HepG2 (cell line): ENCODE data around the gene ARVCF. TPM values are rescaled to one million over a fixed set of nuclear protein-coding genes. Genes with fewer than 3 reads are reported as not detected.

Experiments used
- ATF1 ChIP-seq: IDR thresholded peaks from 2 replicates; pipeline ENCODE4 v1.6.1; 2016; ENCODE audit warnings: mild to moderate bottlenecking, control low read depth
- GABPB1 ChIP-seq: IDR thresholded peaks from 2 replicates; pipeline ENCODE4 v1.6.1; 2016; ENCODE audit warnings: mild to moderate bottlenecking, missing genetic modification reagents, moderate library complexity, missing compliant biosample characterization
- GATAD1 ChIP-seq: IDR thresholded peaks from 2 replicates; pipeline ENCODE4 v1.6.1; 2016; ENCODE audit warnings: missing genetic modification reagents, missing compliant biosample characterization
- KAT7 ChIP-seq: IDR thresholded peaks from 2 replicates; pipeline ENCODE4 v1.6.1; 2018; ENCODE audit warnings: borderline replicate concordance, missing compliant biosample characterization
- MIER3 ChIP-seq: IDR thresholded peaks from 2 replicates; pipeline ENCODE4 v1.6.1; 2016; ENCODE audit warnings: missing compliant biosample characterization, borderline replicate concordance
- NAIF1 ChIP-seq: sonication (generic); formaldehyde crosslinking; IDR thresholded peaks from 2 replicates; pipeline ENCODE4 v1.5.0; 2020; ENCODE audit warnings: mild to moderate bottlenecking, missing genetic modification reagents, borderline replicate concordance
- NFKB2 ChIP-seq: sonication (generic); formaldehyde crosslinking; IDR thresholded peaks from 2 replicates; pipeline ENCODE4 v1.4.0; 2020; ENCODE audit warnings: missing genetic modification reagents, borderline replicate concordance
- NR2F6 ChIP-seq, 2 experiments: IDR thresholded peaks; 2 replicates each; pipeline ENCODE4 v1.6.1; 2016; ENCODE audit warnings: antibody characterized with exemption in 1 of 2, mild to moderate bottlenecking in 1 of 2
- SATB2 ChIP-seq: sonication (generic); formaldehyde crosslinking; IDR thresholded peaks from 2 replicates; pipeline ENCODE4 v1.5.0; 2020; ENCODE audit warnings: missing genetic modification reagents
- SIX4 ChIP-seq: sonication (generic); formaldehyde crosslinking; IDR thresholded peaks from 2 replicates; pipeline ENCODE4 v1.4.0; 2020; ENCODE audit warnings: missing genetic modification reagents
- SNAPC2 ChIP-seq: sonication (generic); formaldehyde crosslinking; IDR thresholded peaks from 2 replicates; pipeline ENCODE4 v1.8.1; 2022; ENCODE audit warnings: mild to moderate bottlenecking, missing genetic modification reagents
- SP140L ChIP-seq: sonication (generic); formaldehyde crosslinking; IDR thresholded peaks from 2 replicates; pipeline ENCODE4 v1.4.0; 2020; ENCODE audit warnings: missing genetic modification reagents, borderline replicate concordance
- U2AF2 ChIP-seq: fragments of 200-400 bp; formaldehyde crosslinking; IDR thresholded peaks from 2 replicates; pipeline ENCODE4 v1.6.1; 2017; ENCODE audit warnings: low read depth, mild to moderate bottlenecking, low read length
- ZBTB46 ChIP-seq: sonication (generic); formaldehyde crosslinking; IDR thresholded peaks from 2 replicates; pipeline ENCODE4 v1.4.0; 2020; ENCODE audit warnings: mild to moderate bottlenecking, missing genetic modification reagents, borderline replicate concordance
- ZC3H13 ChIP-seq: sonication (generic); formaldehyde crosslinking; IDR thresholded peaks from 2 replicates; pipeline ENCODE4 v1.8.1; 2023; ENCODE audit warnings: mild to moderate bottlenecking, missing genetic modification reagents, moderate library complexity
- ZMAT3 ChIP-seq: sonication (generic); formaldehyde crosslinking; conservative IDR thresholded peaks from 2 replicates; pipeline ENCODE4 v1.7.0; 2021; ENCODE audit warnings: missing genetic modification reagents
- ZMYM3 ChIP-seq: sonication (generic); formaldehyde crosslinking; IDR thresholded peaks from 2 replicates; pipeline ENCODE4 v1.5.1; 2020; ENCODE audit warnings: mild to moderate bottlenecking, missing genetic modification reagents
- ZNF121 ChIP-seq: sonication (generic); formaldehyde crosslinking; IDR thresholded peaks from 2 replicates; pipeline ENCODE4 v1.5.0; 2020; ENCODE audit warnings: mild to moderate bottlenecking, missing genetic modification reagents
- ZNF276 ChIP-seq: sonication (generic); formaldehyde crosslinking; IDR thresholded peaks from 2 replicates; pipeline ENCODE4 v1.4.0; 2020; ENCODE audit warnings: mild to moderate bottlenecking, low read depth, missing genetic modification reagents
- ZNF280B ChIP-seq: sonication (generic); formaldehyde crosslinking; IDR thresholded peaks from 2 replicates; pipeline ENCODE4 v1.5.0; 2020; ENCODE audit warnings: missing genetic modification reagents, mild to moderate bottlenecking, borderline replicate concordance
- ZNF703 ChIP-seq: sonication (generic); formaldehyde crosslinking; IDR thresholded peaks from 2 replicates; pipeline ENCODE4 v1.5.1; 2020; ENCODE audit warnings: missing genetic modification reagents, mild to moderate bottlenecking, moderate library complexity, borderline replicate concordance
- ZNF710 ChIP-seq: sonication (generic); formaldehyde crosslinking; IDR thresholded peaks from 2 replicates; pipeline ENCODE4 v1.5.0; 2020; ENCODE audit warnings: mild to moderate bottlenecking, missing genetic modification reagents, borderline replicate concordance
- ZSCAN25 ChIP-seq: sonication (generic); formaldehyde crosslinking; IDR thresholded peaks from 2 replicates; pipeline ENCODE4 v1.8.0; 2022; ENCODE audit warnings: mild to moderate bottlenecking, missing genetic modification reagents
- polyA plus RNA-seq, 8 experiments: library from polyadenylated mRNA; depleted of rRNA in 3 of 8; stranded (reverse) in 7 of 8; unstranded in 1 of 8; fragments of >200 nt; fragmentation: Illumina TruSeq in 4 of 8; extraction: Trizol in 4 of 8; gene quantifications; 2 replicates each; pipeline versions ENCODE4 v1.2.1 to v1.2.3, GENCODE V29; 2011 to 2016; ENCODE audit warnings: low read depth in 4 of 8, missing spikeins in 1 of 8, mixed read lengths in 1 of 8; ENCODE audit not compliant: insufficient read depth in 1 of 8
- total RNA-seq, 5 experiments: library from RNA; depleted of rRNA; stranded (reverse); fragments of >200 nt; fragmentation: Illumina TruSeq; extraction: Trizol; gene quantifications; 2 replicates each; pipeline ENCODE4 v1.2.3, GENCODE V29; 2016; ENCODE audit warnings: low read depth in 1 of 5

ARVCF gene
- total and polyA plus RNA-seq, 2 of the 13 experiments (the other 11 are each of a cell fraction or from before 2014, with no cell fraction given), result 16.4 to 17.7 TPM

- TF ChIP-seq NFKB2 (0 out of 2 replicates have a peak, but pooled peaks have one; percentile 37), ZBTB46 (CRISPR knock-in tag) (no peak), KAT7 (CRISPR knock-in tag) (0 out of 2 replicates have a peak, but pooled peaks have one; percentile 37), ZNF121 (CRISPR knock-in tag) (no peak), ZNF710 (no peak), ZSCAN25 (CRISPR knock-in tag) (peak; percentile 44), GATAD1 (CRISPR knock-in tag) (peak; percentile 64), SNAPC2 (CRISPR knock-in tag) (no peak), ATF1 (CRISPR knock-in tag) (no peak), ZNF280B (CRISPR knock-in tag) (no peak), SP140L (no peak), SATB2 (no peak), ZC3H13 (CRISPR knock-in tag) (no peak), ZNF703 (no peak), U2AF2 (no peak), ZMAT3 (CRISPR knock-in tag) (no peak; the same call in 1 of the 2 replicates), SIX4 (CRISPR knock-in tag) (no peak), ZMYM3 (CRISPR knock-in tag) (no peak), MIER3 (CRISPR knock-in tag) (0 out of 2 replicates have a peak, but pooled peaks have one; percentile 21), GABPB1 (CRISPR knock-in tag) (peak; percentile 90), ZNF276 (no peak), NR2F6 (IDR thresholded peaks at IDR 0.05) (no peak), NR2F6 (CRISPR knock-in tag; IDR thresholded peaks at IDR 0.05) (peak; percentile 5; the same call in 1 of the 2 replicates), NAIF1 (CRISPR knock-in tag) (no peak)
Observed at GRCh38 chr22:19941365-19942082, 75.1 kb downstream of the ARVCF start, which contains the start of the genes COMT and TXNRD2 (continued).
